Effector memory CD8-positive, alpha-beta T cell (primary cell): ENCODE measurements around the gene CLECL1.
"Not testable (repeated sequence)": the region's sequence is repeated elsewhere in the genome, so short reads cannot be mapped to it uniquely, and the experiment has no call there.

Experiments used
- ATAC-seq: fragments of 150-1000 bp; cut with Tn5 transposase; replicated peaks from 2 replicates; pipeline ENCODE4 v1.10.0; 2021; ENCODE audit warnings: mild to moderate bottlenecking, moderate library complexity
- DNase-seq, 3 experiments: peaks; one replicate each; pipeline ENCODE4 v3.0.0; 2021
- H3K27ac Mint-ChIP-seq, 2 donors: one replicate each; pipeline ENCODE4 v1.8.0; 2022; ENCODE audit warnings: mild to moderate bottlenecking in 2 of 2, mixed read lengths in 2 of 2, moderate library complexity in 2 of 2
- H3K27me3 Mint-ChIP-seq, 2 donors: one replicate each; pipeline ENCODE4 v1.8.0; 2022; ENCODE audit warnings: mixed read lengths in 2 of 2
- H3K36me3 Mint-ChIP-seq: one replicate; pipeline ENCODE4 v1.8.0; 2022; ENCODE audit warnings: mild to moderate bottlenecking, moderate library complexity, mixed read lengths; ENCODE audit not compliant: insufficient read depth
- H3K4me1 Mint-ChIP-seq, 2 donors: one replicate each; pipeline ENCODE4 v1.8.0; 2022; ENCODE audit warnings: low read depth in 2 of 2, mixed read lengths in 2 of 2
- H3K4me3 Mint-ChIP-seq, 2 donors: one replicate each; pipeline ENCODE4 v1.8.0; 2022; ENCODE audit warnings: mild to moderate bottlenecking in 2 of 2, mixed read lengths in 2 of 2, moderate library complexity in 2 of 2
- H3K9me3 Mint-ChIP-seq, 2 donors: one replicate each; pipeline ENCODE4 v1.8.0; 2022; ENCODE audit warnings: mixed read lengths in 2 of 2

The CLECL1 gene

DNA sequence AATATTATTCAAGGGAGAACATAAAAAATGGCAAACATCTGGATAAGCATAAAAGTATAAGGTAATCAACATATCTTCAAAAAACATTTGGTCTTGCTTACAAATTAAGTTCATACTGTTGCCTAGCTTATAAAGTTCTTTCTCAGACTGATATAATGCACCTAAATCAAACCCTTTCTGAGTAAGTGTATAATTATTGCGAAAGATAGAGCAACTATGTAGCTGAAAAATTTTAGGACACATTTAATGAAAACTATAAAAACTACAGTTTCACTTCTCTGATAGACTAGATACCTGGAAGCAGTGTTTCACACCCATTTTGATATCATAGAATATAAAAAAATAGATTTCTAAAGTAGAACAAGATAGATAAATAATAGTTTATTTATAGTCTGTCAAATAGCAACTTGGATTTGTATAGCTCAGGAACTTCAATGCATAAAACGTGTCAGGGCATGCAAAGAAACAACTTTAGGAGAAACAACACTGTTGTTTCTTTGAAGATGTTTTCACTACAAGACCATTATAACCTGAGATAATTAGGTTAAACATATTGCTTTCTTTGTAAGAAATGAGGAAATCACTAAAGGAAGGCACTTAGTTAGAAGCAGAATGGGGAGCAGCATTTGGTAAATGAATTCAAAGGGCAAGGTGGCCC is 7.6 kb downstream of the CLECL1 start:
- no peaks in the 10 kb centered on the region for H3K9me3 Mint-ChIP-seq
- peaks cover 0 to 10% of the 10 kb centered on the region in 2 donors for H3K4me1 Mint-ChIP-seq
- ATAC-seq = no peak
- DNase-seq = no peak
- no peak overlapping the region for H3K27ac Mint-ChIP-seq
- no peaks in the 10 kb centered on the region for H3K36me3 Mint-ChIP-seq
- no peak overlapping the region for H3K4me3 Mint-ChIP-seq
- H3K27me3 Mint-ChIP-seq = peaks cover 9 to 16% of the 10 kb centered on the region in 2 donors

DNA sequence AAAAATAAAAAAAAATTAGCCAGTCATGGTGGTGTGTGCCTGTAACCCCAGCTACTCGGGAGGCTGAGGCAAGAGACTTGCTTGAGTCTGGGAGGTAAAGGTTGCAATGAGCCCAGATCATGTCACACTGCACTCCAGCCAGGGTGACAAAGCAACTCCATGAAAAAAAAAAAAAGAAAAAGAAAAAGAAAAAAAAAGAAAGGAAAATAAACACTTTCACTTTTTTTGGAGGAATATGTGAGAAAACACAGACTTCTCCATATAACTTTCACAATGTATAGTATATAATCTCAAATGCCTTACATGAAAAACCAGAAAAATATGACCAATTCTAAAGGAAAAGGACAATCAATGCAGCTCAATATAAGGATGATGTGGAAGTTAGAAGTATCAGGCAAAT is 8.9 kb downstream of the CLECL1 start:
- H3K4me3 Mint-ChIP-seq = no peak overlapping the region
- DNase-seq = no peak
- peaks cover 9 to 16% of the 10 kb centered on the region in 2 donors for H3K27me3 Mint-ChIP-seq

GRCh38 chr12:9721394-9722092 is 11.4 kb downstream of the CLECL1 start:
- peaks cover 9 to 16% of the 10 kb centered on the region in 2 donors for H3K27me3 Mint-ChIP-seq
- H3K27ac Mint-ChIP-seq = no peak overlapping the region
- H3K36me3 Mint-ChIP-seq = no peaks in the 10 kb centered on the region
- DNase-seq (no peak), ATAC-seq (no peak)
- peaks cover 0 to 5% of the 10 kb centered on the region in 2 donors for H3K4me1 Mint-ChIP-seq
- no peaks in the 10 kb centered on the region for H3K9me3 Mint-ChIP-seq
- no peak overlapping the region for H3K4me3 Mint-ChIP-seq

More for the DNA sequence above, 8.9 kb downstream of the CLECL1 start:
- H3K27ac Mint-ChIP-seq = no peak overlapping the region
- ATAC-seq = no peak
- H3K4me1 Mint-ChIP-seq = peaks cover 0 to 5% of the 10 kb centered on the region in 2 donors
- no peaks in the 10 kb centered on the region for H3K9me3 Mint-ChIP-seq
- H3K36me3 Mint-ChIP-seq = no peaks in the 10 kb centered on the region

GRCh38 chr12:9719790-9720189 is 13.1 kb downstream of the CLECL1 start:
- peak overlapping the region in 1 of 2 donors; percentile 41 for H3K27ac Mint-ChIP-seq

GRCh38 chr12:9718968-9719367 is 13.9 kb downstream of the CLECL1 start:
- ATAC-seq (no peak), DNase-seq (no peak)
- Mint-ChIP-seq H3K4me1 (peaks cover 0 to 5% of the 10 kb centered on the region in 2 donors), H3K36me3 (no peaks in the 10 kb centered on the region), H3K4me3 (no peak overlapping the region), H3K27me3 (peaks cover 9 to 16% of the 10 kb centered on the region in 2 donors), H3K27ac (no peak overlapping the region), H3K9me3 (no peaks in the 10 kb centered on the region)

More at GRCh38 chr12:9719790-9720189, 13.1 kb downstream of the CLECL1 start:
- ATAC-seq (no peak), DNase-seq (no peak)
- Mint-ChIP-seq H3K4me1 (peaks cover 0 to 5% of the 10 kb centered on the region in 2 donors), H3K36me3 (no peaks in the 10 kb centered on the region), H3K4me3 (no peak overlapping the region), H3K27me3 (peaks cover 9 to 16% of the 10 kb centered on the region in 2 donors), H3K9me3 (no peaks in the 10 kb centered on the region)

- DNase-seq = no peak
- ATAC-seq = no peak
Observed at GRCh38 chr12:9717070-9717925, 15.6 kb downstream of the CLECL1 start.

DNA sequence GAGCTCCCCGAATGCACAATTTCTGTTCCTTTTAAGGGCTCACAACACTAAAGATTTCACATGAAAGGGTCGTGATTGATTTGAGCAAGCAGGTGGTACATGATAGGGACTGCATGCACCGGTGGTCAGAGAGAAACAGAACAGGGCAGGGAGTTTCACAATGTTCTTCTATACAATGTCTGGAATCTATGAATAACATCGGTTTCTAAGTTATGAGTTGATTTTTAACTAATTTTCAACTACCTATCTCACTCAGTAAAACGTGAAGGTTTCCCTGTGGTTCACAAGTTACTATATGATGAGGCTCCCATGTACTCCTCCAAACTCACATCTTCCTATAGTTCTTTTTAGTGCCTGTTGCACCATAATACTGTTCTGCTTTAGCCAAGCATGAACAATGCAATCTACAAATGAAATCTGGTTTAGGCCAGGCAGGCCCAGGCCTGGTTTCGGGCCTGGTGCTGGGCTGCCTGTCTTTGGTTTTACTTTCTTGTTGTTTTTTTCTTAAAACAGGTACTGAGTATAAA is 19.8 kb downstream of the CLECL1 start:
- not testable (repeated sequence) for H3K27ac Mint-ChIP-seq, H3K27me3 Mint-ChIP-seq, H3K9me3 Mint-ChIP-seq, ATAC-seq, H3K4me3 Mint-ChIP-seq, H3K36me3 Mint-ChIP-seq, DNase-seq
- H3K4me1 Mint-ChIP-seq = peaks cover 10 to 25% of the 10 kb centered on the region in 2 donors

More at GRCh38 chr12:9717070-9717925, 15.6 kb downstream of the CLECL1 start:
- H3K4me3 Mint-ChIP-seq = no peak overlapping the region
- H3K27ac Mint-ChIP-seq = no peak overlapping the region
- no peaks in the 10 kb centered on the region for H3K9me3 Mint-ChIP-seq
- H3K27me3 Mint-ChIP-seq = peaks cover 8 to 16% of the 10 kb centered on the region in 2 donors
- H3K36me3 Mint-ChIP-seq = no peaks in the 10 kb centered on the region
- H3K4me1 Mint-ChIP-seq = peaks cover 0 to 10% of the 10 kb centered on the region in 2 donors

DNA sequence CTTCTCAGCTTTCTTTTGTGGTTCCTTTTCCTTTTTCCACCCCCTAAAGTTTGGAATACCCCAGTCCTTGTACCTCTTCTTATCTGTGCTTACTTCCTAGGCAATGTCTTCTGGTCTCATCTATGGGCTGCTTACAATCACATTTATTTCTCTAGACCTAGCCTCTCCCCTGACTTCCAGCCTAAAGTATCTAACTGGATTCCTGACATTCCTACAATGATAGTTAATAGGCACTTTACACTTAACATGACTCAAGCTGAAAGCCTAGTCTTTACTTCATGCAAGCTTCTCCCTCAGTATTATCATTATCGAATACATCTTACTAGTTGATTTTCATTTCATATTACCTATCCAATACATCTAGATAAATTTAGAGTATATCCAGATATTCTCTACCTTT is 21.2 kb downstream of the CLECL1 start:
- DNase-seq (no peak), ATAC-seq (no peak)
- no peaks in the 10 kb centered on the region for H3K9me3 Mint-ChIP-seq
- H3K27me3 Mint-ChIP-seq = no peaks in the 10 kb centered on the region
- no peak overlapping the region for H3K4me3 Mint-ChIP-seq
- no peaks in the 10 kb centered on the region for H3K36me3 Mint-ChIP-seq
- H3K27ac Mint-ChIP-seq = peak overlapping the region in 1 of 2 donors; percentile 72
- peaks cover 21 to 36% of the 10 kb centered on the region in 2 donors for H3K4me1 Mint-ChIP-seq

- ATAC-seq = no peak
- peak overlapping the region; percentile 72 to 78 for H3K27ac Mint-ChIP-seq
- H3K36me3 Mint-ChIP-seq = no peaks in the 10 kb centered on the region
- peaks cover 28 to 45% of the 10 kb centered on the region in 2 donors for H3K4me1 Mint-ChIP-seq
- H3K9me3 Mint-ChIP-seq = no peaks in the 10 kb centered on the region
- DNase-seq = no peak
- no peaks in the 10 kb centered on the region for H3K27me3 Mint-ChIP-seq
- H3K4me3 Mint-ChIP-seq = no peak overlapping the region
Observed at GRCh38 chr12:9710584-9711375, 22.1 kb downstream of the CLECL1 start.

DNA sequence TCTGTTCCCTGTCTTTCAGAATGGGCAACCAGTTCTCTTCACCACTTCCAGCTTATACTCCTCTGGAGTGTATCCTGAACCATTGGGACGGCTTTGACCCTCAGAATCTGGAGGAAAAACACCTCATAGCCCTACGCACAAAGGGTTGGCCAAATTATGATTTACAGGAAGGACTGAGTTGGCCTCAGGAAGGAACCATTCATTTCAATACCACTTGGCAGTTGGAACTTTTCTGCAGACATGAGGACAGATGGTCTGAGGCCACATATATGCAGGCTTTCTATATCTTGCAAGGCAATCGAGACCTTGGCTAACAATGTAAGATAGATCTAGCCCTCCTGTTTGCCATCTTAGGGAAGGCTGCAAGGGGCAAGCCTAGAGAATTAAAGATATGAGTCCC is 24.0 kb downstream of the CLECL1 start:
- Mint-ChIP-seq H3K27ac (peak overlapping the region; percentile 93 to 97), H3K27me3 (no peaks in the 10 kb centered on the region), H3K4me3 (no peak overlapping the region), H3K36me3 (peaks cover 4% of the 10 kb centered on the region), H3K4me1 (peaks cover 32 to 50% of the 10 kb centered on the region in 2 donors), H3K9me3 (no peaks in the 10 kb centered on the region)
- no peak for DNase-seq
- no peak for ATAC-seq

DNA sequence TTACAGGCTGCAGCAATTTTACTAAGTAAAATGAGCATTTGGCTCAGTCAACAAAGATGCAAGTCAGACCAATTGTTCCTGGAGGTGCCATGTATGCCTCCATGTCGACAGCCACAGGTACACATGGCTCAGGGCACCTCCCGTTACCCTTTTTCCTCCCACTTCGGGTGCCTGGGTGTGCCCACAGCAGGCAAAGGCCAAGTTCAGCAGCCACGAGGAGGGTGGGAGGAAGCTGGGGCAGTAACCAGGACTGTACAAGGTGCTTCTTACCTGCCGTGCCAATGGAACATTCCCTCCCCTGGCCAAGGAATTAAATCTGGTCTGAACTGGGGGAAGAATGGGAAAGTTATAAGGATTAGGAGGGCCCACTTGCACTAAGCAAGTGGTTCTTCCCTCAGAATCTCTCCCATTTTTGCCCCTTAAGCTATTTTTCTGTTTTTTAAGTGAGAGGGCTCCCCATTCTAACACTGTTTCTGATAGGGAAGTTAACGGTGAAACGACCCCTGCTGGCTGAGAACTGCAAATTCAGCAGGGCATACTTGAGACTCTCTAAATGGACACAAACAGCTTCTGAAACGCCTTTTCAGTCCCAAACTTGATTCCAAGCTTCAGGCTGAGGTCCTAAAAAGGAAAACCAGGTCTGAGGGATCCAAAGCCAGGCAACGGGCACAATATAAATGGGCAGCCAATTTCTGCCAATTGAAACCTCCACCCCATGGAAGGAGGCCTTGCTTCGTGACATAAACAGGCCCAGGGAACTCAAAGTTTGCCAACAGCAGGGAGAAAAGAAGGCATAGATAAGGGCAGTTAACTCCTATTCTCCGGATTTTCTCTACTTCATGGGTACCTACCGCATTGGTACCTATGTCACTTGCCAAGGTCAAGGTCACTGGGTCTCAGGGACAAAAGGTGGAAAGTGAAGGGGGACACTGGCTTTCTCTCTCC is 24.8 kb downstream of the CLECL1 start:
- Mint-ChIP-seq H3K27ac (peak overlapping the region; percentile 93 to 97), H3K9me3 (no peaks in the 10 kb centered on the region), H3K4me3 (peak overlapping the region; percentile 81 to 82), H3K4me1 (peaks cover 32 to 44% of the 10 kb centered on the region in 2 donors), H3K27me3 (no peaks in the 10 kb centered on the region), H3K36me3 (peaks cover 4% of the 10 kb centered on the region)
- DNase-seq (peak; percentile 66 to 68 (median 67)), ATAC-seq (peak; percentile 91)

DNA sequence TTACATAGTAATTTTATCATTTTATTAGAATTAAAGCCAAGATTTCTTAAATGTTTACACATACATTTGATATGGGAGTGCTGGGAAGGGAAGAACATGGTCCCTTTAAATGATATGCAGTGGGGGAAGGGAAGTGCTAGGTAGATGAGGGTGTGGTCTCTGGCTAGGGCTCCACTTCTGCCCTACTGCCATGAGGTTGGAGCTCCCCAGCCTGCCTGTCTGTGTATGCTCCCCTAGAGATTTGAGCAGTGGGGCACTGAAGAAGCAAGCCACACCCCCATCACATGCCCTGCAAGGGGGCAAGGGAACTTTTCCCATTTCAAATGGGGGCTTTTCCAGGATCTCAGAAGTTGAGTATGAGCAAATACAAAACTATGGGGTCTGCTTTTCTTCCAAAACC is 25.5 kb downstream of the CLECL1 start:
- peak overlapping the region; percentile 81 to 82 for H3K4me3 Mint-ChIP-seq
- peaks cover 38 to 50% of the 10 kb centered on the region in 2 donors for H3K4me1 Mint-ChIP-seq
- ATAC-seq = peak; percentile 40

More for the DNA sequence above, 25.5 kb downstream of the CLECL1 start:
- peaks cover 7% of the 10 kb centered on the region for H3K36me3 Mint-ChIP-seq
- DNase-seq = no peak
- H3K27me3 Mint-ChIP-seq = no peaks in the 10 kb centered on the region
- H3K9me3 Mint-ChIP-seq = no peaks in the 10 kb centered on the region
- peak overlapping the region; percentile 93 to 97 for H3K27ac Mint-ChIP-seq
